MM.1S (cell line): Measurements from ENCODE around the gene BAK1.

Source experiments
- DNase-seq: peaks from one replicate; pipeline ENCODE4 v3.0.0-alpha.2; 2015
- H2AFZ ChIP-seq: fragments of 300-600 bp; sonication (generic); 2 replicates; pipeline ENCODE4 v1.6.0; 2016; ENCODE audit warnings: antibody characterized with exemption, low read length
- H3F3A ChIP-seq: fragments of 300-600 bp; sonication (generic); 2 replicates; pipeline ENCODE4 v1.6.1; 2016; ENCODE audit warnings: mild to moderate bottlenecking, antibody characterized with exemption, low read length, moderate library complexity, mixed read lengths; ENCODE audit not compliant: insufficient read depth
- H3K27ac ChIP-seq: fragments of 300-600 bp; sonication (generic); 2 replicates; pipeline ENCODE4 v1.5.1; 2016; ENCODE audit warnings: mild to moderate bottlenecking, low read length
- H3K27me3 ChIP-seq: fragments of 300-600 bp; sonication (generic); replicated peaks from 2 replicates; pipeline ENCODE4 v1.6.0; 2016; ENCODE audit warnings: low read length; ENCODE audit not compliant: insufficient read depth
- H3K36me3 ChIP-seq: fragments of 300-600 bp; sonication (generic); replicated peaks from 2 replicates; pipeline ENCODE4 v1.6.1; 2016; ENCODE audit warnings: mild to moderate bottlenecking, low read length, mixed read lengths; ENCODE audit not compliant: insufficient read depth
- H3K4me1 ChIP-seq: fragments of 300-600 bp; sonication (generic); 2 replicates; pipeline ENCODE4 v1.6.1; 2016; ENCODE audit warnings: low read length, mixed read lengths
- H3K4me2 ChIP-seq: fragments of 300-600 bp; sonication (generic); 2 replicates; pipeline ENCODE4 v1.6.0; 2016; ENCODE audit warnings: low read depth, low read length
- H3K4me3 ChIP-seq: fragments of 300-600 bp; sonication (generic); 2 replicates; pipeline ENCODE4 v1.5.1; 2016; ENCODE audit warnings: low read length, mixed read lengths
- H3K79me2 ChIP-seq: fragments of 300-600 bp; sonication (generic); 2 replicates; pipeline ENCODE4 v1.6.1; 2016; ENCODE audit warnings: mixed run types, low read length, mixed read lengths
- H3K9ac ChIP-seq: fragments of 300-600 bp; sonication (generic); 2 replicates; pipeline ENCODE4 v1.6.1; 2016; ENCODE audit warnings: low read length, mixed read lengths
- H3K9me2 ChIP-seq: fragments of 300-600 bp; sonication (generic); replicated peaks from 2 replicates; pipeline ENCODE4 v1.6.1; 2016; ENCODE audit warnings: mild to moderate bottlenecking, low read length, mixed read lengths; ENCODE audit not compliant: insufficient read depth
- H3K9me3 ChIP-seq: fragments of 300-600 bp; sonication (generic); replicated peaks from 2 replicates; pipeline ENCODE4 v1.6.1; 2016; ENCODE audit warnings: mild to moderate bottlenecking, low read length, mixed read lengths; ENCODE audit not compliant: insufficient read depth
- H4K20me1 ChIP-seq: fragments of 300-600 bp; sonication (generic); 2 replicates; pipeline ENCODE4 v1.6.1; 2016; ENCODE audit warnings: mild to moderate bottlenecking, low read length, moderate library complexity, mixed read lengths; ENCODE audit not compliant: insufficient read depth
- EZH2 ChIP-seq: fragments of 300-600 bp; sonication (generic); optimal IDR thresholded peaks from 2 replicates; pipeline ENCODE3; 2017; ENCODE audit warnings: low read depth, mild to moderate bottlenecking, antibody characterized with exemption, low read length, mixed read lengths
- EZH2phosphoT487 ChIP-seq: fragments of 300-600 bp; sonication (generic); IDR thresholded peaks from 2 replicates; pipeline ENCODE4 v1.6.1; 2018; ENCODE audit warnings: antibody characterized with exemption, low read length
- TF ChIP-seq, protein P1 (sequence below): fragments of 300-600 bp; sonication (generic); IDR thresholded peaks from 2 replicates; pipeline ENCODE4 v1.5.1; 2016; ENCODE audit warnings: antibody characterized with exemption, low read length, mixed read lengths

Gene BAK1

DNA sequence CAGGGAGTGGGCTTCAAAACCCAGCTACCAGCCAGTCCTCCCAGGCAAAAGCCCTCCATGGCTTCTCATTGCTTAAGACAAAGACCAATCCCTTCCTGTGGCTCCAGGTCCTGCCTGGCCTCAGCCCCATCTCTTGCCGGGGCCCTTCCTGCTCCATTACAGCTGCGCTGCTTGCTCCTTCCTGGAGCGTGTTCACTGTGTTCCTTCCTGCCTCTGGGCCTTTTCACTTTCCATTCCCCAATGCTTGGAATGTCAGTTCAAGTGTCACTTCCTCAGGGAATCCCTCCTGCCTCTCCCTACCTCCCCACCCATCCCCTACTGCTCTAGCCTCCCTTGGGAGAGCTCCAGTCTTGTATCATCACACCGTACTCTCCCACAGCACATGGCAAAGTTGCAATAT, 30.0 kb upstream of the BAK1 start:
- no peak overlapping the region for H3K9ac ChIP-seq
- no peak overlapping the region for H3K4me2 ChIP-seq
- H3K9me2 ChIP-seq, result no peaks in the 10 kb centered on the region
- no peak overlapping the region for H2AFZ ChIP-seq
- TF ChIP-seq EZH2phosphoT487 (no peak), EZH2 (no peak)
- TF ChIP-seq, protein P1, sequence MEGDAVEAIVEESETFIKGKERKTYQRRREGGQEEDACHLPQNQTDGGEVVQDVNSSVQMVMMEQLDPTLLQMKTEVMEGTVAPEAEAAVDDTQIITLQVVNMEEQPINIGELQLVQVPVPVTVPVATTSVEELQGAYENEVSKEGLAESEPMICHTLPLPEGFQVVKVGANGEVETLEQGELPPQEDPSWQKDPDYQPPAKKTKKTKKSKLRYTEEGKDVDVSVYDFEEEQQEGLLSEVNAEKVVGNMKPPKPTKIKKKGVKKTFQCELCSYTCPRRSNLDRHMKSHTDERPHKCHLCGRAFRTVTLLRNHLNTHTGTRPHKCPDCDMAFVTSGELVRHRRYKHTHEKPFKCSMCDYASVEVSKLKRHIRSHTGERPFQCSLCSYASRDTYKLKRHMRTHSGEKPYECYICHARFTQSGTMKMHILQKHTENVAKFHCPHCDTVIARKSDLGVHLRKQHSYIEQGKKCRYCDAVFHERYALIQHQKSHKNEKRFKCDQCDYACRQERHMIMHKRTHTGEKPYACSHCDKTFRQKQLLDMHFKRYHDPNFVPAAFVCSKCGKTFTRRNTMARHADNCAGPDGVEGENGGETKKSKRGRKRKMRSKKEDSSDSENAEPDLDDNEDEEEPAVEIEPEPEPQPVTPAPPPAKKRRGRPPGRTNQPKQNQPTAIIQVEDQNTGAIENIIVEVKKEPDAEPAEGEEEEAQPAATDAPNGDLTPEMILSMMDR, result no peak
- no peak overlapping the region for H3K27ac ChIP-seq
- no peaks in the 10 kb centered on the region for H4K20me1 ChIP-seq
- DNase-seq, result no peak
- no peaks in the 10 kb centered on the region for H3K36me3 ChIP-seq
- H3K4me1 ChIP-seq, result 0 out of 2 replicates have a peak, but pooled peaks cover 3% of the 10 kb centered on the region
- no peaks in the 10 kb centered on the region for H3K79me2 ChIP-seq
- H3F3A ChIP-seq, result no peaks in the 10 kb centered on the region
- no peaks in the 10 kb centered on the region for H3K9me3 ChIP-seq
- no peak overlapping the region for H3K4me3 ChIP-seq
- H3K27me3 ChIP-seq, result no peaks in the 10 kb centered on the region

GRCh38 chr6:33609528-33609927, 29.5 kb upstream of the BAK1 start:
- H4K20me1 ChIP-seq, result no peaks in the 10 kb centered on the region
- no peaks in the 10 kb centered on the region for H3K79me2 ChIP-seq
- no peak overlapping the region for H3K27ac ChIP-seq
- no peaks in the 10 kb centered on the region for H3K9me3 ChIP-seq
- H3K9me2 ChIP-seq, result no peaks in the 10 kb centered on the region
- no peaks in the 10 kb centered on the region for H3K27me3 ChIP-seq
- no peak overlapping the region for H3K9ac ChIP-seq
- no peak for DNase-seq
- H3K4me1 ChIP-seq, result 0 out of 2 replicates have a peak, but pooled peaks cover 3% of the 10 kb centered on the region
- TF ChIP-seq, protein P1, result no peak
- TF ChIP-seq EZH2phosphoT487 (no peak), EZH2 (no peak)
- H3K4me3 ChIP-seq, result no peak overlapping the region
- H3F3A ChIP-seq, result no peaks in the 10 kb centered on the region
- no peaks in the 10 kb centered on the region for H3K36me3 ChIP-seq
- no peak overlapping the region for H3K4me2 ChIP-seq
- no peak overlapping the region for H2AFZ ChIP-seq

DNA sequence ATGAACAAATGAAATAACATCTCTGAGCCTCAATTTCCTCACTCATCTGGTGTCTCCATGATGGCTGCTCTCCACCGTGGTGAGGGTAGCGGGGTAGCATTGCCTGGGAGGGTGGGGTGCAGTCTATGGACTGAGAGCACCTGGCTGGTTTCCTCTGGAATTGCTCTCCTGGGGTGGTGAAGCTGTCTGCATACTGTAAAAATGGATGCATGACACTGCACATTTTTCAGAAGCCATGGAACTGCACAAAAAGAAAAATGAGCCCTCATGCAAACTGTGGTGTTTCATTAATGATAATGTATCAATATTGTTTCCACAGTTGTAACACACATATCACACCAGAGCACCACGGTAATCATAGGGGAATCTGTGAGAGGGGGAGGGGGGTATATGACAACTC, 28.9 kb upstream of the BAK1 start:
- Histone ChIP-seq H3K4me2 (no peak overlapping the region), H3K4me1 (0 out of 2 replicates have a peak, but pooled peaks cover 3% of the 10 kb centered on the region), H3K9me2 (no peaks in the 10 kb centered on the region), H2AFZ (no peak overlapping the region), H4K20me1 (no peaks in the 10 kb centered on the region), H3K9me3 (no peaks in the 10 kb centered on the region), H3K9ac (no peak overlapping the region), H3K36me3 (no peaks in the 10 kb centered on the region), H3K4me3 (no peak overlapping the region), H3K79me2 (no peaks in the 10 kb centered on the region), H3F3A (no peaks in the 10 kb centered on the region), H3K27me3 (no peaks in the 10 kb centered on the region), H3K27ac (no peak overlapping the region)
- no peak for DNase-seq
- TF ChIP-seq EZH2phosphoT487 (no peak), EZH2 (no peak)
- TF ChIP-seq, protein P1, result no peak

DNA sequence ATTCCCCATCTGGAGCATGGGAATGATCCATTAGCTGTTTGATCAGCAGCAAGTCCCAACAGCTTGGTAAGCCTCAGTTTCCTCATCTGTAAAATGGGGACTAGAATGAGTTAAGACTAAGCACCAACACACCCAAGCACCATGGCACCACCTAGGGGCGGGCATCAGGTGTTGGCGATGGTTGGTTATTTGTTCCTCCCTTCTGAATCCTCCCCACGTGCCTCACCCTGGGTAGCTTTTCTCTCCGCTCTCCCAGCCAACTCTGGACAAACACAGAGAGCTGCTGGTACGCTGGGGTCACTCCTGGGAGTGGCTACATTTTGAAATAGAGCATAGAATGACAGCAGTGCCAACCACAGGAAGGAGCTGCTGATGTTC, 27.7 kb upstream of the BAK1 start:
- peak overlapping the region; percentile 71; the same call in 1 of the 2 replicates for H2AFZ ChIP-seq
- no peaks in the 10 kb centered on the region for H3F3A ChIP-seq
- H3K4me3 ChIP-seq, result no peak overlapping the region
- TF ChIP-seq EZH2, result no peak
- TF ChIP-seq, protein P1, result peak; percentile 78
- H4K20me1 ChIP-seq, result no peaks in the 10 kb centered on the region
- H3K36me3 ChIP-seq, result no peaks in the 10 kb centered on the region
- no peak overlapping the region for H3K9ac ChIP-seq
- no peaks in the 10 kb centered on the region for H3K79me2 ChIP-seq
- no peak overlapping the region for H3K4me2 ChIP-seq
- H3K9me3 ChIP-seq, result no peaks in the 10 kb centered on the region
- H3K27me3 ChIP-seq, result no peaks in the 10 kb centered on the region
- peak; percentile 68 for DNase-seq
- no peak overlapping the region for H3K27ac ChIP-seq
- no peaks in the 10 kb centered on the region for H3K9me2 ChIP-seq
- 0 out of 2 replicates have a peak, but pooled peaks cover 3% of the 10 kb centered on the region for H3K4me1 ChIP-seq
